HCT116 (cell line): Measurements from ENCODE around the gene C19orf25. TPM values are rescaled to one million over a fixed set of nuclear protein-coding genes. Genes with fewer than 3 reads are reported as not detected.

Experiments
- ATAC-seq: fragments of 200-7000 bp; cut with Tn5 transposase; 2 replicates; pipeline ENCODE4 v1.9.1; 2020; ENCODE audit warnings: mild to moderate bottlenecking, moderate library complexity
- BruUV-seq: library from RNA; stranded (reverse); fragments of 400-500 nt; replicated peaks from 2 replicates; lab custom pipeline; 2021; lab: Mats Ljungman, UMichigan
- CTCF ChIA-PET: fragments of 300-600 bp; sonication (Branson Sonifier 250); formaldehyde crosslinking; loops from one replicate; lab custom pipeline; 2021; ENCODE audit warnings: antibody characterized with exemption; lab: Charles Lee
- POLR2A ChIA-PET: fragments of 300-600, 350-600 bp; sonication (Branson Sonifier 250); formaldehyde crosslinking; loops from one replicate; lab custom pipeline; 2021; ENCODE audit warnings: antibody characterized with exemption; lab: Charles Lee
- RAD21 ChIA-PET, 2 experiments: fragments of 300-600 bp; sonication (Branson Sonifier 250); formaldehyde crosslinking; loops; one replicate each; lab custom pipeline; 2023; ENCODE audit warnings: low total read pairs in 2 of 2; ENCODE audit not compliant: uncharacterized antibody in 2 of 2, unreplicated experiment in 2 of 2, low non-redundant PET in 1 of 2; lab: Charles Lee
- DNase-seq: peaks from one replicate; pipeline ENCODE4 v3.0.0-alpha.2; 2010; ENCODE audit warnings: low read depth, low spot score
- H2AFZ ChIP-seq: fragments of 200-600 bp; shearing (Covaris generic), sonication (generic); 2 replicates; pipeline ENCODE4 v1.6.1; 2017; ENCODE audit warnings: low read depth, mixed run types, mixed read lengths, antibody characterized with exemption, low read length; ENCODE audit not compliant: poor library complexity, severe bottlenecking
- H3K27ac ChIP-seq: 2 replicates; pipeline ENCODE4 v1.5.1; 2012; ENCODE audit warnings: low read depth, low read length
- H3K27me3 ChIP-seq: fragments of 200-600 bp; sonication (generic); 2 replicates; pipeline ENCODE4 v1.6.1; 2016; ENCODE audit warnings: mixed run types, low read length, mixed read lengths; ENCODE audit not compliant: insufficient read depth
- H3K36me3 ChIP-seq, 2 experiments: fragments of 200-500 bp in 1 of 2; fragments of 200-600 bp in 1 of 2; sonication (Bioruptor generic) in 1 of 2; sonication (generic) in 1 of 2; 2 replicates each; pipeline versions ENCODE4 v1.5.1 to v1.6.1; 2014 to 2016; ENCODE audit warnings: low read length in 2 of 2, inconsistent platforms in 1 of 2, mixed read lengths in 1 of 2, mixed run types in 1 of 2; ENCODE audit not compliant: insufficient read depth in 2 of 2, control insufficient read depth in 1 of 2
- H3K4me1 ChIP-seq, 2 experiments: fragments of 200-600 bp in 1 of 2; sonication (generic) in 1 of 2; 2 replicates each; pipeline versions ENCODE4 v1.5.1 to v1.6.1; 2012 to 2017; ENCODE audit warnings: low read length in 2 of 2, inconsistent platforms in 1 of 2, mild to moderate bottlenecking in 1 of 2, mixed read lengths in 1 of 2, mixed run types in 1 of 2, moderate library complexity in 1 of 2; ENCODE audit not compliant: insufficient read depth in 2 of 2, control insufficient read depth in 1 of 2
- H3K4me2 ChIP-seq: fragments of 200-600 bp; sonication (generic); 2 replicates; pipeline ENCODE4 v1.6.1; 2017; ENCODE audit warnings: mixed run types, low read length, mixed read lengths
- H3K4me3 ChIP-seq, 2 experiments: fragments of 200-600 bp in 1 of 2; sonication (generic) in 1 of 2; replicated peaks in 1 of 2; 2 replicates each; pipeline ENCODE4 v1.5.1; 2011 to 2016; ENCODE audit warnings: low read length in 2 of 2, control low read depth in 1 of 2, low read depth in 1 of 2, mild to moderate bottlenecking in 1 of 2, mixed read lengths in 1 of 2, mixed run types in 1 of 2
- H3K79me2 ChIP-seq: fragments of 200-600 bp; sonication (generic); 2 replicates; pipeline ENCODE4 v1.6.1; 2017; ENCODE audit warnings: mild to moderate bottlenecking, mixed run types, low read length, moderate library complexity, mixed read lengths; ENCODE audit not compliant: insufficient read depth
- H3K9ac ChIP-seq: fragments of 200-600 bp; sonication (generic); 2 replicates; pipeline ENCODE4 v1.6.1; 2016; ENCODE audit warnings: low read length, mixed read lengths
- H3K9me2 ChIP-seq: fragments of 200-600 bp; sonication (generic), shearing (Covaris generic); 2 replicates; pipeline ENCODE4 v1.6.1; 2017; ENCODE audit warnings: mixed run types, mild to moderate bottlenecking, moderate library complexity; ENCODE audit not compliant: insufficient read depth
- H3K9me3 ChIP-seq, 2 experiments: fragments of 200-500 bp in 1 of 2; fragments of 200-600 bp in 1 of 2; sonication (Bioruptor generic) in 1 of 2; sonication (generic) in 1 of 2; 2 replicates each; pipeline ENCODE4 v1.6.1; 2014 to 2017; ENCODE audit warnings: low read length in 2 of 2, mixed read lengths in 2 of 2, inconsistent platforms in 1 of 2, low read depth in 1 of 2, mild to moderate bottlenecking in 1 of 2, mixed run types in 1 of 2, moderate library complexity in 1 of 2; ENCODE audit not compliant: control insufficient read depth in 1 of 2, insufficient read depth in 1 of 2
- H4K20me1 ChIP-seq: fragments of 200-600 bp; sonication (generic), shearing (Covaris generic); 2 replicates; pipeline ENCODE4 v1.6.1; 2017; ENCODE audit warnings: mixed run types, mild to moderate bottlenecking, moderate library complexity; ENCODE audit not compliant: insufficient read depth
- JUND ChIP-seq: IDR thresholded peaks from 2 replicates; pipeline ENCODE4 v1.6.1; 2012
- POLR2AphosphoS5 ChIP-seq: IDR thresholded peaks from 2 replicates; pipeline ENCODE4 v1.6.1; 2011; ENCODE audit warnings: mild to moderate bottlenecking, low read depth, low read length, moderate library complexity
- RAD21 ChIP-seq: IDR thresholded peaks from 2 replicates; pipeline ENCODE4 v1.6.1; 2012; ENCODE audit warnings: low read depth, mild to moderate bottlenecking
- SIN3A ChIP-seq: IDR thresholded peaks from 2 replicates; pipeline ENCODE4 v1.6.1; 2012; ENCODE audit warnings: low read depth
- SP1 ChIP-seq: IDR thresholded peaks from 2 replicates; pipeline ENCODE4 v1.6.1; 2012; ENCODE audit warnings: low read depth
- TCF7L2 ChIP-seq: IDR thresholded peaks from 2 replicates; pipeline ENCODE4 v1.7.0; 2011; ENCODE audit warnings: borderline replicate concordance, inconsistent platforms; ENCODE audit not compliant: insufficient read depth, insufficient read length; ENCODE audit errors: extremely low read depth
- intact Hi-C: fragments of 100-400 bp; cut with micrococcal nuclease; formaldehyde crosslinking; loops from 2 replicates; pipeline ENCODE4 v1.10.0; 2022
- total RNA-seq: library from RNA; stranded (reverse); gene quantifications from one replicate; pipeline ENCODE4 v1.2.1, GENCODE V29; 2021; ENCODE audit not compliant: unreplicated experiment

C19orf25 gene
- total RNA-seq, 1 experiment from 2014 or later: 48.8 TPM

- CTCF ChIA-PET: no interaction called here
- no peak overlapping the region for H3K9ac ChIP-seq
- TF ChIP-seq SIN3A (no peak), POLR2AphosphoS5 (no peak), JUND (no peak), SP1 (no peak), RAD21 (no peak), TCF7L2 (no peak)
- TF ChIP-seq, all 23 proteins: peak for 0
Measured at GRCh38 chr19:1423436-1424191, 55.4 kb downstream of the C19orf25 start.

More at GRCh38 chr19:1423436-1424191, 55.4 kb downstream of the C19orf25 start:
- no peak for DNase-seq
- BruUV-seq: no TSS peak
- Histone ChIP-seq H3K79me2 (peaks cover 95% of the 10 kb centered on the region), H3K9me3 (no peaks in the 10 kb centered on the region), H3K4me1 (no peaks in the 10 kb centered on the region), H2AFZ (no peak overlapping the region), H3K27me3 (no peaks in the 10 kb centered on the region), H3K4me2 (no peak overlapping the region), H3K27ac (no peak overlapping the region), H3K9me2 (no peaks in the 10 kb centered on the region), H4K20me1 (no peaks in the 10 kb centered on the region), H3K4me3 (no peak overlapping the region), H3K36me3 (peaks cover 52 to 76% of the 10 kb centered on the region in 2 experiments)
- intact Hi-C loops: no loop called here
- ChIA-PET POLR2A (no interaction called here), RAD21 (no interaction called here)
- 0 out of 2 replicates have a peak, but pooled peaks have one; percentile 20 for ATAC-seq

Other genes with a start within 250 kb of the C19orf25 start
- gene CBARP, start 241.2 kb downstream of the C19orf25 start, total RNA-seq: 23.8 TPM
- gene ATP5F1D, start 237.5 kb downstream of the C19orf25 start, total RNA-seq: 428 TPM
- 146 TPM for gene MIDN, start 230.6 kb downstream of the C19orf25 start, total RNA-seq
- 276 TPM for gene CIRBP, start 209.9 kb downstream of the C19orf25 start, total RNA-seq
- gene FAM174C, start 203.7 kb downstream of the C19orf25 start, total RNA-seq: 77.1 TPM
- 12.2 TPM for gene EFNA2, start 193.3 kb downstream of the C19orf25 start, total RNA-seq
- 114 TPM for gene NDUFS7, start 95.3 kb downstream of the C19orf25 start, total RNA-seq
- 102 TPM for gene GAMT, start 77.7 kb downstream of the C19orf25 start, total RNA-seq
- gene DAZAP1, start 71.6 kb downstream of the C19orf25 start, total RNA-seq: 191 TPM
- gene RPS15, start 40.8 kb downstream of the C19orf25 start, total RNA-seq: 1,862 TPM
- 1.6 TPM for gene APC2, start 29.1 kb downstream of the C19orf25 start, total RNA-seq
- 11.1 TPM for gene PCSK4, start 11.1 kb upstream of the C19orf25 start, total RNA-seq
- 53.9 TPM for gene REEP6, start 12.0 kb upstream of the C19orf25 start, total RNA-seq
- gene ADAMTSL5, start 33.8 kb upstream of the C19orf25 start, total RNA-seq: 24.0 TPM
- not detected for gene PLK5, start 44.9 kb upstream of the C19orf25 start, total RNA-seq
- 69.2 TPM for gene MEX3D, start 89.1 kb upstream of the C19orf25 start, total RNA-seq
- gene MBD3, start 113.7 kb upstream of the C19orf25 start, total RNA-seq: 85.7 TPM
- 303 TPM for gene UQCR11, start 126.2 kb upstream of the C19orf25 start, total RNA-seq
- gene TCF3, start 173.4 kb upstream of the C19orf25 start, total RNA-seq: 208 TPM